Measurements from ENCODE around the gene C11orf68.

Gene C11orf68

GRCh38 chr11:65942531-65942930 is 23.7 kb upstream of the C11orf68 start:
- no peak for DNase-seq (ENCODE audit: extremely low read depth, low read depth)
- no peak for TF ChIP-seq CTCF (IDR thresholded peaks at IDR 0.05; ENCODE audit: low read depth, low read length)

DNA sequence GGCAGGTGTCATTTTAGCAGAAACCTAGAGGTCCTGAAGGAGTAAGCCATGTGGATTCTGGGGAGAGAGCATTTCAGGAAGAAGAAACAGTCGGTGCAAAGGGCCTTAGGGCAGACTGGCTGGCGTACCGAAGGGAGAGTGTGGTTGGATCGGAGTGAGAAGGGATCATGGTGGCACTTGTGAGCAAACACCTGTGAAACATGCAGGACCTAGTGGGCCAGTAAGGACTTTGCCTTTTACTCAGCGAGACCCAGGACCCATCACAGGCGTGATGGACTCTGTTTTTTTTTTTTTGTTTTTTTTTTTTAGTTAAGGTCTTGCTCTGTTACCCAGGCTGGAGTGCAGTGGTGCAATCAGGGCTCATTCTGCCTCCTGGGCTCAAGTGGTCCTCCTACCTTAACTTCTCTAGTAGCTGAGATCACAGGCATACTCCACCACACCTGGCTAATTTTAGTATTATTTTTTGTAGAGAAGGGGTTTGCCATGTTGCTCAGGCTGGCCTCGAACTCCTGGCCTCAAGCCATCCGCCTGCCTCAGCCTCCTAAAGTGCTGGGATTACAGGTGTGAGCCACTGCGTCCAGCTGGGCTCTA is 23.0 kb upstream of the C11orf68 start:
- no peak for TF ChIP-seq CTCF (IDR thresholded peaks at IDR 0.05; ENCODE audit: low read depth, low read length)
- no peak for DNase-seq (ENCODE audit: extremely low read depth, low read depth)

DNA sequence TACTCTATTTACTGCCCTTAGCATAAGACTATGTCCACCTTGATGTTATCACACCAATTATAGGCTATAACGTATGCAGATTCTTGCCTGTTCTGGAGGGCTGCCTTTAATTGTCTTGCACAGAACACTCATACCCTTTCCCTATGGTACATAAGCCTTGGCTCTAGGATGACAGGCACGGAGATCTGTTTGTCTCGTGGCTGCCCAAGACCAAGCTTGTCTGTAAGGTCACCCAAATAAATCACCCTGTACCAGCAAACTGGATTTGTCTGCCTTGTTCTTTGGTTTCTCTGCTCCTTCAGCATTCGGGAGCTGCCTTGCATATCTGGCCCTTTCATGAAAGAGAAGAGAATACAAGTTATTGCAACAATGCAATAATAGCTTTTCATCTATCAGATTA is 18.9 kb upstream of the C11orf68 start:
- TF ChIP-seq CTCF (IDR thresholded peaks at IDR 0.05; ENCODE audit: low read depth, low read length) = no peak
- no peak for DNase-seq (ENCODE audit: extremely low read depth, low read depth)

DNA sequence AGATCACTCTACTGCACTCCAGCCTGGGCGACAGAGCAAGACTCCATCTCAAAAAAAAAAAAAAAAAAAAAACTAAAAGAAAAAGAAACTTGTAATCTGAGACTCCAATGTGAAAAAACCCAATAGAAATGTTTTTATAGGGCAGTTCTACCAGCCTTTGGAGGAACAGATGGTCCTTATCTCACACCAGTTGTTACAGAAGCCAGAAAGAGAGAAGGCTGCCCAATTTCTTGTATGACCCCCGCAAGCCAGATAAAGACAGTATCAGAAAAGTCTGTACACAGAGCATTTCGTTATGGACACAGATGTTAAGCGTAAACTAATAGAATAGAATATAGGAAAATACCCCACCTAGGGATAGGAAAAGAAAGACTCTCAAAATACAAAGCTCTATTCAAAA is 15.2 kb upstream of the C11orf68 start:
- no peak for DNase-seq (ENCODE audit: extremely low read depth, low read depth)

DNA sequence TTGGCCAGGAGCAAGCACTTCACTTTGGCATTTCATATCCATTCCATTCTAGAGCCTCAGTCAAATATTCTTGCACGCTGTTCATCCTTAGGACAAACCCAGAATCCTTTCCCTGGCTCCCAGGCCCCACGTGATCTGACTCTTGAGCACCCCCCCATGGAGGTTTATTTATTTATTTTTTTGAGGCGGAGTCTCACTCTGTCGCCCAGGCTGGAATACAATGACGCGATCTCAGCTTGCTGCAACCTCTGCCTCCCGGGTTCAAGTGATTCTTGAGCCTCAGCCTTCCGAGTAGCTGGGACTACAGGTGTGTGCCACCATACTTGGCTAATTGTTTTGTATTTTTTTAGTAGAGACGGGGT is 13.7 kb upstream of the C11orf68 start:
- TF ChIP-seq CTCF (IDR thresholded peaks at IDR 0.05; ENCODE audit: low read depth, low read length) = no peak
- no peak for DNase-seq (ENCODE audit: extremely low read depth, low read depth)

More for the DNA sequence above, 15.2 kb upstream of the C11orf68 start:
- no peak for TF ChIP-seq CTCF (IDR thresholded peaks at IDR 0.05; ENCODE audit: low read depth, low read length)

DNA sequence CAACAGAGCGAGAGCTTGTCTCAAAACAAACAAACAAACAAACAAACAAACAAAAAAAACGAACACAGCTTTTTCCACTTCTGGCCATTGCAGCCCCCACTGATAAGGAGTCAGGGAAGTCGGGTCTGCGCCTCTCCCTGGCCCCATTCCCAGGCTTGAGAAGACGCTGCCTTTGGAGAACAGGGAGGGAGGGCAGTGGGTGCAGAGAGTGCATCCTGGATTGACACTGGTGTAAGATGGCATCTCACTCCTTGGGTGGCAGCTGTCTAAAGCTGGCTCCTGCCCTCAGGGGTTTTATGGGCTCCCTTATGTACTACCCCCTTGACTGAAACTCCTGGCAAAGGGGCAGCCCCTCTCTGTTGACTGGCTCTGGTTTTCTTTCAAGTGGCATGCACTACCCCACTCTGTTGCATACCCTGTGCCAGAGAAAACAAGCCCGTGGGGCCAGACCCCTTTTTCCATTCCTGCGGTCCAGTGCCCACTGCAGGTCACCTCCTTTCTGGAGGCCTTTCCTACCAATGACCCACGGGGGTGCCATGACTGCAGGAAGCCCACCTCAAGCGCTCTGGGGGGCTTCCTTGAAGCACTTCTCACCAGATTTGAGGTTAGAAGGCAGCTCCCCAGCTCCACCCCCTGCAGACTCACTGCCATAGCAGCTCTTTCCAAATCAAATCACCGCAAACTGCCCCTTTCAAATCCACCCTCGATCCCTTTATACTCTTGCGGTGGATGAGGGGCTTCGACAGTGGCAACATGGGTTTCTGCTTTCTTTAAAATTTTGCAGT is 13.1 kb upstream of the C11orf68 start:
- TF ChIP-seq CTCF (IDR thresholded peaks at IDR 0.05; ENCODE audit: low read depth, low read length) = no peak
- no peak for DNase-seq (ENCODE audit: extremely low read depth, low read depth)

DNA sequence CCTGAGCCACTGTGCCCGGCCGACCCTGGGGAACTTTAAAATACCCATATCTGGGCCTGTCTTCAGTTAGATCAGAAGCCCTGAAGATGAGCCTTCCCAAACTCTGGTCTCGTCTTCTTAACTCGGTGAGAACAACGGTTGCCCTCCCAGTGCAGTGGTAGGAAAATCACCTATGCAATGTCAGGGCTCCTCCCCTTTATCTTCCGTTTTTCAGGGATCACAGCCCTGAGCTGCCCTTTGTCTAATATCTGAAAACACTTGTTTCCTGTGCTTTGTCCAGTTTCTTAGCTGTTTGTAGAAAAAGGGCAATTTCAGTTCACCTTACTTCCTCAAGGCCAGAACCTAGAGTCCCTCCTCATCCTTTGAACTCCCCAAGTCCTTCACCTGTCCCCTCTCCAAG is 9.8 kb upstream of the C11orf68 start:
- no peak for TF ChIP-seq CTCF (IDR thresholded peaks at IDR 0.05; ENCODE audit: low read depth, low read length)

More for the DNA sequence above, 9.8 kb upstream of the C11orf68 start:
- no peak for DNase-seq (ENCODE audit: extremely low read depth, low read depth)

All from AG09319 (cell line).